CMK (cell line): ENCODE data around the gene LIF.
"Not testable (repeated sequence)": the region's sequence is repeated elsewhere in the genome, so short reads cannot be mapped to it uniquely, and the experiment has no call there.

ENCODE experiments used
- DNase-seq: peaks from one replicate; pipeline ENCODE4 v3.0.0-alpha.2; 2010; ENCODE audit warnings: low read depth

Gene LIF

DNA sequence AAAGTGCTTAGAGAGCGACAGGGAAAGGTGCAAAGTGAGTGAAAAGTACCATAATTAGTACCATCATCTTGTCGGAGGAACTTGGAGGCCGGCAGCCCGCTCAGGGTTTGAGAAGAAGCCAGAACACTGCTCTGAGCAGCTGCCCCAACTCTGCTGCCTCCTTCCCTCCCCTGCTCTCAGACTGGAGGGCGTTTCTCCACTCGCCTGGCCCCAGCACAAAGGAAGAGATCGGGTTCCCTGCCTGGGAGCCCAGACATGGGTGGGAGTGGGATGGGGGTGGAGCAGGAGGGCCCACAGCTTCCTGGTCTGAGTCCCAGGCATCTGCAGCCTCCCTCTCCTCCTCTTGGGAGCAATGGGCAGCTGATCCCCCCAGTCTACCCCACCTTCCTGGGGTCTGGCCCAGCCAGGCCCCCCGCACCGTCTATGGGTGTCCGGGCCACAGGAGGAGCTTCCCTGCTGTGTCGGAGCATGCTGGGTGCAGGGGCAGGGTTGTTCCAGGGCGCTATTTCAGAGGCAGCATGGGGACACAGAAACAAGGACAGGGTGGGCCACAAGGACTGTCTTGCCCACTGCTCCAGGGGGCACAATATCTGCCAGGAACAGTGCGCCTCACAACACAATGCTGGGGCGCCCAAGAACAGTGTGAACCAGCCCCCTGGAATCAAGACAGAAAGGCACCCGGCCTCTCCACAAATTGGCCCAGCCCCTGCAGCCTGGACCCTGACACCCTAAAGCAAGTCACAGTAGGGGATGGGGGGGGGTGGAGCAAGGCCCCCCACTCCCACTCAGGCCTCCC is 4.8 kb downstream of the LIF start:
- DNase-seq = no peak

DNA sequence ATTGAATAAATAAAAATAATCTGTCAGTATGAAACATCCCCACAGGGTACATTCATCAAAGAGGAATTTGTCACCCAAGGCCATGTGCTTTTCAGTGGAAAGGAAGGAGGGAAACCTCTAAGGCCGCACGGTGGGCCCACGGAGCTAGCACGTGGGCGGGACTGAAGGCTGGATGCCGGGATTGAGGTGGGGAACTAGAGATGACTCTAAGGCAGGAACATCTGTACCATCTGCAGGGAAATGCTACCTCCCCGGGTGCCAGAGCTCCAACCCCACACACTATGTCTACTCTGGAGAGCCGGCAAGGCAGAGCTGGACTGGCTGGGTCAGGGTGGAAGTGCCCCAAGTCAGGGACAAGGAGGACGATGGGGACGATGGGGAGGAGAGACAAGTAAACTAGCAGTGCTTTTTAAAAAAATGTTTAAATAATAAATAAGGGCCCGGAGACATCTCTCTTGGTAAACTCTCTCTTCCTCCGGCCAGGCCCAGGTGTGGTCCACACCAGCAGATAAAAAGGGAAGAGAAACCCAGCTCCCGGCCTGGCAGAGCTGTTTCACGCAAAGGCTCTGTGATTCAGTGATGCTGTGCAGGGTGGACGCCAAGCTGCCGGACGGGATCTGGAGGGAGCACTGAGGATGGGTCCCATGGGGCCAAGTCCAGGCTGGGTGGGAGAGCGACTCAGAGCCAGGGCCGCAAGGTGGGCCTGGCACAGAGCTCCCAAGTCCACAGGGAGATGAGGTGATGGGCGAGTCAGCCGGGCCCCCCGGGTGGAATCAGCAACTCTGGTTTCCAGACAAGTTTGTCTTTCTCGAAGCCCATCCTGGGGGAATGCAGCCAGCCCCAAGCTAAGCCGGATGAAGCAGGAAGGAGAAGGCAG is 5.8 kb downstream of the LIF start:
- no peak for DNase-seq

DNA sequence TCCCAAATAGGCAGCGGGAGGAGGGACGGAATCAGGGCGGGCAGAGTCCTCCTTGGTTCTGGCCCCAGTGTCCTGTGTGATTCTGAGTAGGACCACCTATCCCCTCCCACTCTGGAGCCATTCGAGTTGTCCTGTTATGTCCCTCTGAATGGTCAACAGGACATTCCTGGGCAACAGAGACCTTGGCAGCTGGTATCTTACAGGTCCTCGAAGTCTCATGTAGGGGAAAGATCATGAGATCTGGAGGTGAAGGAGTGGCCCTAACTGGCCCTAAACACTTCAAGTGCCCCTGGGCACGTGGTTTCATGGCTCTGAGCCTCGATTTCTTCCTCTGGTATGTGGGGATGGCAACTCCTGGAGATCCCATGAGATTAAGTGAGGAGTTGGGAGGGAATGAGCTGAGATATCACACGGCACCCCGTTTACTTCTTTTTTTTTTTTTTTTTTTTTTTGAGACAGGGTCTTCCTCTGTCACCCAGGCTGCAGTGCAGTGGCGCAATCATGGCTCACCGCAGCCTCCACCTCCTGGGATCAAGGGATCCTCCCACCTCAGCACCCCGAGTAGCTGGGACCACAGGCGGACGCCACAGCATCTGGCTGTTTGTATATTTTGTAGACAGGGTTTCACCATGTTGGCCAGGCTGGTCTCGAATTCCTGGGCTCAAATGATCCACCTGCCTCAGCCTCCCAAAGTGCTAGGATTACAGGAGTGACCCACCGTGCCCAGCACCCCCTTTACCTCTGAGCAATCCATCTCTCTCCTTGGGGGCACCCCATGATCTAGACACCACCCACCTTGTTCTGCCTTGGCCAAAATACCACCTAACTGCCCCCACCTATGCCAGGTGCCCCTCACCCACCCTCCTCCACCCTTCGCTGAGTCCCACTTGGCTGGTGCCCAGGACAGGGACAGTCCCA is 6.8 kb downstream of the LIF start:
- DNase-seq = no peak

DNA sequence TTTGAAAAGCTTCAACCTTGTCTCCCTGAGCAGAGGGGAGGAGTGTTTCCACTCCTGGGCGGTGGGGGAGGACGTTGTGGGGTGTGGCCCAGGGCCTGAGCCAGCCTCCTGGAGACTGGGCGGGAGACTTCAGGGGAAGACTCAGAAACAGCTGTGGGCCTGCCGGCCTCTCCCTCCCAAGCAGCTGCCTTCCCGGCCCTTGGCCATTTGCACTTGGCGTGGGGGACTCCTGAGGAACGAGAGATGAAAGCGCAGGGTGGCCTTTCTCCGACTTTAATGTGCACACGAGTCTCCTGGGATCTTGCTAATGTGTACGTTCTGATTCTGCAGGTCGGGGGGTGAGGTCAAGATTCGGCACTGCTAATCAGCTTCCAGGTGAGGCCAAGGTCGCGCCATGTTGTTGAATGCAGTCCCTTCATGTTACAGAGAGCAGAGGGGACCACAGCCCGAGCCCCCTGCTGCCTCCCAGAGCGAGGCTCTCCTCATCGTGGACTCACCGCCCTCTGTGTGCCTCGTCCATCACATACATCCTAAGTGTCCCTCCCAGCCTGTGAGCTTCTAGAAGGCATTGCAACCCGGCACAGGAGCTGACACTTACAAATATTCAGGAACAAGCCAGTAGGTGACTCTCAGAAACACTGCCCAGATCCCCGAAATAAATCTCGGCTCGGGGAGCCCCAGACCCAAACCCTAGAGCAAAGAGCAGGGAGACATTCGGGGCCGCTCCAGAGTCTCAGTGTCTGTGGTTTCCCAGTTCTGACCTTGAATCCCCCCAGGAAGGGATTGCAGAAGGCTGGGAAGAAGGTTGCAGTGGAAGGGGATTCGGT is 7.7 kb downstream of the LIF start:
- no peak for DNase-seq

DNA sequence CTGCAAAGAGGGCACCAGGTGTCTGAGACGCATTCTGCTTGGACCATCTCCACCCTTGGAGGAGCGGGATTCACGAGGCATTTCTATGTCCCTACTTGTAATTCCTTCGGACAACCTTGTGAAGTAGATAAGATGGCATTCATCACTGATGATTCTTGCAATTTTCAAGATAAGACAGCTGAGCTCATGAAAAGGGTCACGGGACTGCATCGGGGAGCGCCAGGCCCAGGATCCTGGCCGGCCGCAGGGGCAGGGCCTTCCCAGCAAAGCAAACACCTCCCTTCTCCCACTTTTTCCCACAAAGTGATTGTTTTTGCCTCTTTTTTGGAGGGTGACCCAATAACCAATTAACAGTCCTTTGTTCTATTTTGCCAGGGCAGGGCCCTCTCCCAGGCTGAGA is 8.4 kb downstream of the LIF start:
- no peak for DNase-seq

DNA sequence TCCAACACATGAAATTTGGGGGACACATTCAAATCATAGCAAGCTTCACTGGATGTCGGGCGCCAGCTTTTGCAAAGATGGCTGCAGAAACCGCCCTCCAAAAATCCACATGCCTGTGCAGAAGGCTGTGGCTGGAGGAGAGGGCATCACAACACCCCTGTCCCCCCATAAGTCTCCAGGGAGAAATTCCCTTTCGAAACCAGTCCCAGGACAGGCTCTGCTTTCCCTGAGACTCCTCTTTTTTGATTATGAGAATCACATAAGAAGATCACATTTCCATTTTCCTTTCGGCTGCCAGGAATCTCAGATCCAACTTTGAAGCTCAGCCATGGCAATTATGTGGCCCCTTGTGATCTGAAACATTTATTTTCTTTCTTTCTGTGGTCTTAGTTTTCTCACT is 9.7 kb downstream of the LIF start:
- no peak for DNase-seq

DNA sequence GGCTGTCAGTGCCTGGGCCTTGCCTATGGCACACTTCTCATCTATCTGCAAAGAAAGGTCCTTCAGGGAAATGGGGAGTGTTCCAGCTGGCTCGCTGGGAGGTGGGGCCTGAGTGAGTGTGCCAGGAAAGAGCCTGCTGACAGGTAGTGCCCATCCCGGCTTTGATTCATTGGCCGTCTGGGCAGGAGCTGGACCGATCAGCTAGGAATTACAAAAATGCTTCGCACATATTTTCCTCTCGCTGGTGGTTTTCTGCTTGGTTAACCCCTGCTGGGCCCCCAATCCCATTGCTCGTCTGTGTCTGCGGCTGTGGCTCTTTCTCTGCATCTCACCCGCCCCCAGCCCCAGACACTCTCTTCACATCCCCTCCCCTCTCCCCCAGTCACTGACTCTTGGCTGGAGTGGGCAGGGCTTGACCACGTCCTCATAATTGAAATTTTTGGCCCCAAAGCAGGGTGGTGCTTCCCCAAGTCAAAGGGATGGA is 10.8 kb downstream of the LIF start:
- no peak for DNase-seq

DNA sequence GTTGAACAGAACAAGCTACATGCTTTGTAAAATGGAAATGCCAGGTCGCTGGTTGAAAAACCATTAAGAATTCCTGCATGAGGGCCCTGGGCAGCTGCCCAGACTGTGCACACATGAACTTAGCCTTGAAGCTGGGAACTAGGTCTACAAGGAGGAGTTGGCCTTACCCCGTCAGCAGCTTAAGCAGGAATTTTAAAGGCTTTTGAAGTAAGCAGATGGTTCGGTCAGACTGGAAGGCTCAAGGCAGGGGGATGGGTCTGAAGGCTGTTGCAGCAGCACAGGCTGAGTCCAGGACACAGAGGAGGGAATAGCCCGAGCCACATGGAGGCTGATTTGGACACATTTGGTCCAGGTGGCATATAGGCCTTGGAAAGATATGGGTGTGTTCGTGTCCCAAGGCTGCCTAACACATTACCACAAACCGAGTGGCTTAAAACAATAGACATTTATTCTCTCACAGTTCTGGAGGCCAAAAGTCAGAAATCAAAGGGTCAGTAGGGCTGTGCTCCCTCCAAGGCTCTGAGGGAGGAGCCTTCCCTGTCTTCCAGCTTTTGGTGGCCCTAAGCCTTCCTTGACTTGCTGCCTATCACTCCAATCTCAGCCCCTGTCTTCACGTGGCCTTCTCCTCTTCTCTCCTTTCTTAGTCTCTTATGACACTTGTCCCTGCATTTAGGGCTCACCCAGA is 11.6 kb downstream of the LIF start:
- DNase-seq = no peak

DNA sequence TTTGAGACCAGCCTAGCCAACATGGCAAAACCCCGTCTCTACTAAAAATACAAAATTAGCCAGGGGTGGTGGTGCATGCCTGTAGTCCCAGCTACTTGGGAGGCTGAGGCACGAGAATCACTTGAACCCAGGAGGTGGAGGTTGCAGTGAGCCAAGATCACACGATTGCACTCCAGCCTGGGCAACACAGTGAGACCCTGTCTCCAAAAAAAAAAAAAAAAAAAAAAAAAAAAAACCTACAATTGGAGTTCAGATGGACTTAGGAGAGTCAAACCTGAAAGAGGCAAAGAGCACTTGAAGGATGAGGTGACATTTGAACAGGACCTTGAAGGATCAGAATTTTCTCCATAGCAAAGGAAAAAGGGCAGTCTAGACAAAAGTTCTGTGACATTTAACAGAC is 12.2 kb downstream of the LIF start:
- not testable (repeated sequence) for DNase-seq

DNA sequence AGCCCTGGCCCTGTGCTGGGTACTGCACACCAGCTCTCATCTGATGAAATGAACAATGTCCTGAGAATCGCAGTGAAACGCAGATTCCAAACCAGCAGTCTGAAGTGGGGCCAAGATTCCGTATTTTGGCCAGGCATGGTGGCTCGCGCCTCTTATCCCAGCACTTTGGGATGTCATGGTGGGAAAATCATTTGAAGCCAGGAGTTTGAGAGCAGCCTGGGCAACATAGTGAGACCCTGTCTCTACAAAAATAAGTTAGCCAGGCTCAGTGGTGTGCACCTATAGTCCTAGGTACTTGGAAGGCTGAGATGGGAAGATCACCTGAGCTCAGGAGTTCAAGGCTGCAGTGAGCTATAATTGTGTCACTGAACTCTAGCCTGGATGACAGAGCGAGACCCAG is 13.0 kb downstream of the LIF start:
- DNase-seq = no peak

DNA sequence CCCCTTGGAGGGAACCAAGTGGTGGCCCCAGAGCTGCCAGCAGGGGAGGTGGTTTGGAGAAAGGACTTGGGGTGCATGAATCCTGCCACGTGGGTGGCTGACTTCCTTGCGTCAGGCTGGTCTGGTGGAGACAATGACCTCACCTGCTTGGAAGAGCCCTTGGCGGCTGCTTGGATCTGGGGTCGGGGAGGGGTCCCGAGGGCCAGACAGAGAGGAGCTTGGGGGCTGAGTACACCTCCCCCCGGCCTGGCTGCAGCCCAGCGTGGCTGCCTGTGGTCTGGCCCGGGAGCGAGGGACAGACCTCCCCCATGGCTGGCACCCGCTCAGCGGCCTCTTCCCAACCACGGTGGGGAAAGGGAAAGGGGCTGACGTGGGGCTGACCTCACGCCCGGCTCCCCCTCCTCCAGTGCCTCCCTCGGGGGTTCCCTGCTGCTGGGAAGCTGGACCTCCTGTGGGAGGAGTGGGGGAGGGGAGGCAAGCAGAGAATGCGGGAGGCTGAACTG is 13.8 kb downstream of the LIF start:
- no peak for DNase-seq

DNA sequence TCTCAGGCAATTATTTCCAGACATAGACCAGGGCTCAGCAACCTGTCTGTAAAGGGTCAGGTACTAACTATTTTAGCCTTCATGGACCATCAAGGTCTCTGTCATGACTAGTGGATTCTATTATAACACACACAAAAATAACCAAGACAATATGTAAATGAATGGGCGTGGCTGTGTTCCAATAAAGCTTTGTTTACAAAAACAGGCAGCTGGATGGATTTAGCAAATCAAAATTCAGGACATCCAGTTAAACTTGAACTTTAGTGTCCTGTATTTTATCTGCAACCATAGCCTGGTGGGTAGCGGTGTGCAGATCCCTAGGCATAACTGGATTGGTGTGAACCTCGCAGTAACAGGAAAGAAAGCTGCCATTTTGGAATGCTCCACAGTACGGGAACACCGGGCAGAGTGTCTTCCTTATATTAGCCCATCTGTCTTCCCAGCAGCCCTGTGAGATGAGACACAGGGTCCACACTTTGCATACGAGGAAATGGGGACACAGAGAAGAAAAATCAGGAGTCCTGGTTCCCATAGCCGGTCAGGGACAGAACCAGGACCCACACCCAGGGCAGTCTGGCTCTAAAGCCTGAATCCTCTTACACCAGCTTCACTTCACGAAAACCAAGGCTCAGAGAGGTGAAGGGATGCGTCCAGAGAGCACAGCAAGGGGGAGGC is 15.6 kb downstream of the LIF start:
- DNase-seq = no peak

DNA sequence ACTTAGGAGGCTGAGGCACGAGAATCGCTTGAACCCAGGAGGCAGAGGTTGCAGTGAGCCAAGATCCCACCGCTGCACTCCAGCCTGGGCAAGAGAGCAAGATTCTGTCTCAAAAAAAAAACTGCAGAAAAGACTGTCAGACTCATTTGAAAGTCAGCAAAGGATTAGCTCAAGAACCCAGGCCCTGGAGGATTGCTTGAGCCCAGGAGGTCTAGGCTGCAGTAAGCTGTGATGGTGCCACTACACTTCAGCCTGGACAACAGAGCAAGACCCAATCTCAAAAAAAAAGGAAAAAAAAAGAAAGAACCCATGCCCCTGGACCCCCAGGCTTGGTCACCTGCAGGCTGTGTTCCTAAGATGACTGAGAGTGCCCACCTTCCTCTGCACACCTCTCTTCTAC is 16.2 kb downstream of the LIF start:
- DNase-seq = no peak

DNA sequence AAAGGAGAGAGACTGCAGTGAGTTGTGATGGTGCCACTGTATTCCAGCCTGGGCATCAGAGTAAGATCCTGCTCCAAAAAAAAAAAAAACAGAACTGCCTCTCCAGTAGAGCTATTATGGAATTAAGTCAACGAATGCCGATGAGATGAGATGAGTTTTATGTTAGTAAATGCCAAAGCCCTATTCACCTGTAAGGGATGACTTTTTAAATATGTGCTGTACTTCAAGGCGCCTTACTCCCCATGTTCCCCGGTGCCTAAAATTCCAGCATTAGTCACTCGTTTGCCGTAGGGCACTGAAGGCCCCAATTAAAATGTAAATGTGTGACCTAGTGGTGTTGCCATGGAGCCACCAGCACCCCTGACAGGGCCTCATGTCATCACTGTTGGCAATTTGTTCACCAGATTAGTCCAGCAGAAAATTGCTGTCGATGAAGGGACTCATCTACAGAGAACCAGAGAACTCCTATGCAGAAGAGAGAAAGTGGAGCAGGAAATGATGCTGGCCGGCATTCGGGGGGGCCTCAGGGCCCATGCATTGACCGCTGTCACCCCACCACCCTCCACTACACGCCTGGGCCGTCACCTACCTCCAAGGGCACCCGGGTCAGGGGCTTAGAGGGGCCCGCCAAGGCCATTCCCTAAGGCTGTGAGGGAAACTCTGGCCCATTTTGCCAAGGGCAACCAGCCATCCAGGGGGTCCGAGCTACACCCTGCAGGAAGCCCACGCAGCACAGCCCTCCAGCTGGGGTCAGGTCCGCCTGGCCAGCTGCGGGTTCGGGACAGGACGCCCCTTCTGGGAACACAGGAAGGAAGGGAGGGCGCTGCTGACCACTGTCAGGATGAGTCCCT is 17.8 kb downstream of the LIF start:
- no peak for DNase-seq

DNA sequence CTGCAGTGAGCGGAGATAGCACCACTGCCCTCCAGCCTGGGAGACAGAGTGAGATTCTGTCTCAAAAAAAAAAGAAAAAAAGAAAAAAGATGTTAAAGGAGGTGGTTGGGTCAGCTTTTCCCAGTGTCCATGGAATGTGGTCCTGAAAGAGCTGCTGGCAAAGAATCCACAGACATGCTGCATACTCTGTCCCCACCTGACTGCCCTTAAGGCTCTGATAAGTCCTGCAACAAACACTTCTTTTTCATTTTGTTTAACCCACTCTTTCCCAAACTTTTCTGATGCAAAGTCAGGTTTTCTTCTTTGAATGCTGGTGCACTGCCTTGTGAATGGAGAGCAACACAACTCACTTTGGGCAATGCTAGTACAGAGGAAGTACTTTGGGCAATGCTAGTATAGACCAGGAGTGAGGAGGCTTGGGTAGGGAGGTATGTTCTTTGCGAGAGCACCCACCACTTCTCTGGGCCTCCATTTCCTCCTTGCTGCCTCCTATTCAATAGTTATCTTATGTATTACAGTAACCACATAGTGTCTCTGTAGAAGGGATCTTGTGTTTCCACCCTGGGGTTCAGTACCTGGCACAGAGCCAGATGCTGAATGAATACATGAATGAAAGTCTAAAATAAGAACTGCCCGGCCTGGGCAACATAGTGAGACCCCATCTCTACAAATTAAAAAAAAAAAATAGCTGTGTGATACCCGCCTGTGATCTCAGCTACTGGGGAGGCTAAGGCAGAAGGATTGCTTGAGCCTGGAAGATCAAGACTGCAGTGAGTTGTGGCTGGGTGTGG is 18.9 kb downstream of the LIF start:
- no peak for DNase-seq

DNA sequence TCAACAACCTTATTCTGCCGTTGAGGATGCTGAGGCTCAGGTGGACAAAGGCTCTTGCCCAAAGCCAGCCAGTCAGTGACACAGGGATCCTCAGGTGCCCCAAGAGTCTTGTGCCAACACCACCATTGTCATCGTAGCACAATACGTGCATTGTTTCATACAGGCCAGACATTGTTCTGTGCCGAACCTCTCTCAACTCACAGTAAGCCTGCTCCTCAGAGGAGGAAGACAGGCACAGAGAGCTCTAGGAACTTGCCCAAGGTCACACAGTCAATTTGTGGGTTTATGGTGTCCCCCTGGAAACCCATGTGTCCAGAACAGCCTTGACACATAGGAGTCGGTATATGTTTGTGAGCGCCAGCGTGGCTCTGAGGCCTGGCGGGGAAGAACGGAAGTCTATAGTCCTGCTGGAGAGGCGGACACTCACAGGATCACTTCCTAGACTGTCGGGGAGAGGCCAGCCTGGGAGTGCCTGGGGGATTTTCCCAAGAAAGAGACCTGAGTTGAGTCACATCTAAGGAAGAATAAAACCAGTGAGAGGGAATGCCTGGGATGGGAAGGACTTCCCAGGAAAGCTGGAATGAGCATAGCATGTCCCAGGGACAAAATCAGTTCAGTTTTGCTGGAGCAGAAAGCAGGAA is 20.2 kb downstream of the LIF start:
- DNase-seq = no peak

DNA sequence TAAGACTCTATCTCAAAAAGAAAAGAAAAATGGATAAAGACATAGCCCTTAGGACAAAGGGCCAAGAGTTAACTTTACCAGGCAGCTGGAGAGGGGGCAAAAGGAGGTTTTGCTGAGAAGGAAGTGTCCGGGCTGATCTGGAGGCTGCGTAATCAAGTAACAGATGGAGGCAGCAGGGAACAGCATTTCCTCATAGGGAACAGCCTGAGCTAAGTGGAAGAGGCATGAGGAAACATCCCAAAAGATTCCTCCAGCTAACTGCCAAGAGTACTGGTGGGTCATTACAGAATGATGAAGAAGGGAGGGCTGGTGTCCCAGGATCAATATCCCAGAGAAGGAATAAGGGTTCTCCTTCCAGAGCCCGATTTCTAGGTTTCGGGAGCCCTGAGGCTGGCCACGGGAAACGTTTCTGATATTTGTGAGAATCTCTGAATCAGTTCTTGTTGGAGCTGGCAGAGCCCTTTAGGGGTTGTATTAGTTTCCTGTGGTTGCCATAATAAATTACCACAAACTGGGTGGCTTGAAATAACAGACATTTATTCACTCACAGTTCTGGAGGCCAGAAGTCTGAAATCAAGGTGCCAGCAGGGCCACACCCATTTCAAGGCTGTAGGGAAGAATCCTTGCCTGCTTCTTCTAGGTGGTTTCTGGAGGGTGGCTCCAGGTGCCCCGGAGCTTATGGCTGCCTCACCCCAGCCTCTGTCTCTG is 21.2 kb downstream of the LIF start:
- no peak for DNase-seq
